Nephron (organoid): ENCODE data around the gene OBI1.

Source experiments
- H3K27ac Mint-ChIP-seq, 3 experiments: 2 replicates each; pipeline ENCODE4 v1.8.0; 2020; ENCODE audit warnings: mixed read lengths in 3 of 3, mild to moderate bottlenecking in 2 of 3, moderate library complexity in 1 of 3
- H3K27me3 Mint-ChIP-seq: 2 replicates; pipeline ENCODE4 v1.8.0; 2021; ENCODE audit warnings: low read depth, mild to moderate bottlenecking, moderate library complexity, mixed read lengths
- H3K36me3 Mint-ChIP-seq: 2 replicates; pipeline ENCODE4 v1.8.0; 2020; ENCODE audit warnings: low read depth, mixed read lengths
- H3K4me1 Mint-ChIP-seq: 2 replicates; pipeline ENCODE4 v1.8.0; 2020; ENCODE audit warnings: mixed read lengths
- H3K4me3 Mint-ChIP-seq, 3 experiments: 2 replicates each; pipeline ENCODE4 v1.8.0; 2020; ENCODE audit warnings: mild to moderate bottlenecking in 3 of 3, mixed read lengths in 3 of 3, moderate library complexity in 2 of 3
- H3K9me3 Mint-ChIP-seq: 2 replicates; pipeline ENCODE4 v1.8.0; 2020; ENCODE audit warnings: mixed read lengths
- CTCF ChIP-seq, 3 experiments: fragments of 200-600 bp; sonication (generic); IDR thresholded peaks; one replicate each; pipeline ENCODE4 v1.5.0; 2021; ENCODE audit warnings: antibody characterized with exemption in 3 of 3; ENCODE audit not compliant: unreplicated experiment in 3 of 3

The OBI1 gene

GRCh38 chr13:78660495-78660857 is 1.5 kb upstream of the OBI1 start:
- H3K36me3 Mint-ChIP-seq = peaks cover 6% of the 10 kb centered on the region
- H3K9me3 Mint-ChIP-seq = no peaks in the 10 kb centered on the region
- H3K27ac Mint-ChIP-seq = no peak overlapping the region
- no peaks in the 10 kb centered on the region for H3K27me3 Mint-ChIP-seq
- H3K4me1 Mint-ChIP-seq = peaks cover 16% of the 10 kb centered on the region
- peak overlapping the region; percentile 44 to 100 (median 57) for H3K4me3 Mint-ChIP-seq
- no peak for TF ChIP-seq CTCF (IDR thresholded peaks at IDR 0.05; ENCODE audit: unreplicated experiment in 3 of 3)

GRCh38 chr13:78659732-78660494 is 958 bp upstream of the OBI1 start:
- Mint-ChIP-seq H3K36me3 (peaks cover 7% of the 10 kb centered on the region), H3K27ac (peak overlapping the region in 2 of 3 experiments; percentile 71 to 97), H3K4me1 (peaks cover 19% of the 10 kb centered on the region), H3K9me3 (no peaks in the 10 kb centered on the region), H3K4me3 (peak overlapping the region; percentile 98 to 100 (median 100)), H3K27me3 (no peaks in the 10 kb centered on the region)
- TF ChIP-seq CTCF (IDR thresholded peaks at IDR 0.05; ENCODE audit: unreplicated experiment in 3 of 3) = no peak

- Mint-ChIP-seq H3K4me3 (peak overlapping the region; percentile 98 to 100 (median 100)), H3K36me3 (peaks cover 7% of the 10 kb centered on the region), H3K27me3 (no peaks in the 10 kb centered on the region), H3K27ac (peak overlapping the region; percentile 71 to 97 (median 95)), H3K9me3 (no peaks in the 10 kb centered on the region), H3K4me1 (peaks cover 20% of the 10 kb centered on the region)
- TF ChIP-seq CTCF (IDR thresholded peaks at IDR 0.05; ENCODE audit: unreplicated experiment in 3 of 3) = no peak
Measured at GRCh38 chr13:78659450-78659730, 435 bp upstream of the OBI1 start.

- H3K9me3 Mint-ChIP-seq = no peaks in the 10 kb centered on the region
- H3K27me3 Mint-ChIP-seq = no peaks in the 10 kb centered on the region
- H3K27ac Mint-ChIP-seq = peak overlapping the region; percentile 92 to 97 (median 95)
- peaks cover 20% of the 10 kb centered on the region for H3K4me1 Mint-ChIP-seq
- peak overlapping the region; percentile 98 to 100 (median 100) for H3K4me3 Mint-ChIP-seq
- peaks cover 7% of the 10 kb centered on the region for H3K36me3 Mint-ChIP-seq
- no peak for TF ChIP-seq CTCF (IDR thresholded peaks at IDR 0.05; ENCODE audit: unreplicated experiment in 3 of 3)
Measured at GRCh38 chr13:78657699-78658629, 991 bp downstream of the OBI1 start.

- Mint-ChIP-seq H3K4me1 (peaks cover 20% of the 10 kb centered on the region), H3K36me3 (peaks cover 7% of the 10 kb centered on the region), H3K27ac (no peak overlapping the region), H3K27me3 (no peaks in the 10 kb centered on the region), H3K4me3 (peak overlapping the region; percentile 43 to 63 (median 45)), H3K9me3 (no peaks in the 10 kb centered on the region)
- TF ChIP-seq CTCF (IDR thresholded peaks at IDR 0.05; ENCODE audit: unreplicated experiment in 3 of 3) = no peak
Measured at GRCh38 chr13:78655906-78656305, 3.0 kb downstream of the OBI1 start.
